CD14-positive monocyte (primary cell): ENCODE results near the gene KCTD21. TPM values are rescaled to one million over a fixed set of nuclear protein-coding genes. Genes with fewer than 3 reads are reported as not detected.

Source experiments
- DNase-seq, 3 donors: peaks; one replicate each; pipeline ENCODE4 v3.0.0-alpha.2; 2011 to 2022
- H2AFZ ChIP-seq: 2 replicates; pipeline ENCODE4 v1.6.0; 2012; ENCODE audit warnings: mild to moderate bottlenecking, low read depth, low read length, inconsistent platforms; ENCODE audit not compliant: insufficient read depth, poor library complexity, severe bottlenecking
- H3K27ac ChIP-seq, 2 donors: 1 replicate in 1 of 2; 2 replicates in 1 of 2; pipeline ENCODE4 v1.5.1; 2012 to 2013; ENCODE audit warnings: low read length in 2 of 2, control low read depth in 1 of 2, inconsistent platforms in 1 of 2, low read depth in 1 of 2, mild to moderate bottlenecking in 1 of 2
- H3K27me3 ChIP-seq, 2 donors: one replicate each; pipeline versions ENCODE4 v1.6.0 to v1.6.1; 2011 to 2013; ENCODE audit warnings: low read length in 2 of 2; ENCODE audit not compliant: control insufficient read depth in 2 of 2, insufficient read depth in 2 of 2
- H3K36me3 ChIP-seq, 2 donors: replicated peaks in 1 of 2; 1 replicate in 1 of 2; 2 replicates in 1 of 2; pipeline versions ENCODE4 v1.5.1 to v1.6.1; 2012 to 2013; ENCODE audit warnings: low read length in 2 of 2, control low read depth in 1 of 2, inconsistent platforms in 1 of 2, mild to moderate bottlenecking in 1 of 2; ENCODE audit not compliant: insufficient read depth in 2 of 2, control insufficient read depth in 1 of 2
- H3K4me1 ChIP-seq, 2 donors: 1 replicate in 1 of 2; 2 replicates in 1 of 2; pipeline versions ENCODE4 v1.5.1 to v1.6.1; 2012 to 2013; ENCODE audit warnings: low read length in 2 of 2, control low read depth in 1 of 2, inconsistent platforms in 1 of 2, mild to moderate bottlenecking in 1 of 2, moderate library complexity in 1 of 2; ENCODE audit not compliant: insufficient read depth in 2 of 2, control insufficient read depth in 1 of 2
- H3K4me2 ChIP-seq: replicated peaks from 2 replicates; pipeline ENCODE3; 2012; ENCODE audit warnings: low read length, moderate library complexity, mild to moderate bottlenecking; ENCODE audit not compliant: poor library complexity, severe bottlenecking; ENCODE audit errors: extremely low read depth
- H3K4me3 ChIP-seq, 3 experiments: fragments of 200-600 bp in 1 of 3; sonication (generic) in 1 of 3; replicated peaks in 1 of 3; 1 replicate in 2 of 3; 2 replicates in 1 of 3; pipeline ENCODE4 v1.5.1; 2011 to 2013; ENCODE audit warnings: low read length in 3 of 3, mild to moderate bottlenecking in 3 of 3, control low read depth in 2 of 3, low read depth in 2 of 3, inconsistent platforms in 1 of 3, moderate library complexity in 1 of 3
- H3K79me2 ChIP-seq: 2 replicates; pipeline ENCODE4 v1.6.0; 2012; ENCODE audit warnings: mild to moderate bottlenecking, control low read depth, inconsistent platforms, low read length, moderate library complexity; ENCODE audit not compliant: insufficient read depth
- H3K9ac ChIP-seq: 2 replicates; pipeline ENCODE4 v1.6.0; 2017; ENCODE audit warnings: low read length, mild to moderate bottlenecking; ENCODE audit not compliant: insufficient read depth, poor library complexity, severe bottlenecking
- H3K9me3 ChIP-seq, 2 donors: replicated peaks in 1 of 2; 1 replicate in 1 of 2; 2 replicates in 1 of 2; pipeline versions ENCODE4 v1.5.1 to v1.6.1; 2012 to 2013; ENCODE audit warnings: low read length in 2 of 2, control low read depth in 1 of 2; ENCODE audit not compliant: control insufficient read depth in 1 of 2, insufficient read depth in 1 of 2
- H4K20me1 ChIP-seq: 2 replicates; pipeline ENCODE4 v1.6.0; 2012; ENCODE audit warnings: mild to moderate bottlenecking, low read length, control low read depth, moderate library complexity; ENCODE audit not compliant: insufficient read depth
- H3K27ac Mint-ChIP-seq, 7 donors: one replicate each; pipeline ENCODE4 v1.8.0; 2020; ENCODE audit warnings: mild to moderate bottlenecking in 7 of 7, mixed read lengths in 7 of 7, moderate library complexity in 6 of 7, inconsistent platforms in 2 of 7
- H3K27me3 Mint-ChIP-seq, 3 donors: one replicate each; pipeline ENCODE4 v1.8.0; 2021 to 2022; ENCODE audit warnings: low read depth in 3 of 3, mild to moderate bottlenecking in 3 of 3, mixed read lengths in 3 of 3, moderate library complexity in 3 of 3, inconsistent platforms in 1 of 3
- H3K36me3 Mint-ChIP-seq, 2 donors: one replicate each; pipeline ENCODE4 v1.8.0; 2020; ENCODE audit warnings: mixed read lengths in 2 of 2, inconsistent platforms in 1 of 2, mild to moderate bottlenecking in 1 of 2
- H3K4me1 Mint-ChIP-seq: one replicate; pipeline ENCODE4 v1.8.0; 2020; ENCODE audit warnings: mild to moderate bottlenecking, mixed read lengths
- H3K4me3 Mint-ChIP-seq, 2 donors: one replicate each; pipeline ENCODE4 v1.8.0; 2020; ENCODE audit warnings: mild to moderate bottlenecking in 2 of 2, mixed read lengths in 2 of 2, moderate library complexity in 1 of 2
- H3K9me3 Mint-ChIP-seq, 7 donors: one replicate each; pipeline ENCODE4 v1.8.0; 2020 to 2022; ENCODE audit warnings: mixed read lengths in 7 of 7, mild to moderate bottlenecking in 6 of 7, moderate library complexity in 6 of 7, inconsistent platforms in 2 of 7
- WGBS: methylation state at CpG from one replicate; pipeline ENCODE4 v1.1.5; 2013; ENCODE audit warnings: missing lambda C conversion rate; ENCODE audit not compliant: insufficient coverage; 5-methylcytosine and 5-hydroxymethylcytosine counted together
- intact Hi-C, 2 donors: fragments of 100-400 bp; cut with micrococcal nuclease; formaldehyde crosslinking; loops; one replicate each; pipeline versions ENCODE4 v1.15.0 to v1.15.1; 2023
- polyA plus RNA-seq, 3 donors: library from polyadenylated mRNA; depleted of rRNA in 1 of 3; unstranded in 2 of 3; stranded (reverse) in 1 of 3; fragments of 300-500 nt in 2 of 3; fragments of >200 nt in 1 of 3; fragmentation: Illumina TruSeq in 2 of 3; gene quantifications; 1 replicate in 2 of 3; 2 replicates in 1 of 3; pipeline ENCODE4 v1.2.3, GENCODE V29; 2012 to 2021
- TF ChIP-seq, protein P1 (sequence below): fragments of 200-600 bp; IDR thresholded peaks from one replicate; pipeline ENCODE4 v1.8.0; 2022; ENCODE audit warnings: antibody characterized with exemption, mild to moderate bottlenecking

KCTD21 gene
- polyA plus RNA-seq, 3 donors, result 3.2 to 9.2 (median 5.2) TPM

DNA sequence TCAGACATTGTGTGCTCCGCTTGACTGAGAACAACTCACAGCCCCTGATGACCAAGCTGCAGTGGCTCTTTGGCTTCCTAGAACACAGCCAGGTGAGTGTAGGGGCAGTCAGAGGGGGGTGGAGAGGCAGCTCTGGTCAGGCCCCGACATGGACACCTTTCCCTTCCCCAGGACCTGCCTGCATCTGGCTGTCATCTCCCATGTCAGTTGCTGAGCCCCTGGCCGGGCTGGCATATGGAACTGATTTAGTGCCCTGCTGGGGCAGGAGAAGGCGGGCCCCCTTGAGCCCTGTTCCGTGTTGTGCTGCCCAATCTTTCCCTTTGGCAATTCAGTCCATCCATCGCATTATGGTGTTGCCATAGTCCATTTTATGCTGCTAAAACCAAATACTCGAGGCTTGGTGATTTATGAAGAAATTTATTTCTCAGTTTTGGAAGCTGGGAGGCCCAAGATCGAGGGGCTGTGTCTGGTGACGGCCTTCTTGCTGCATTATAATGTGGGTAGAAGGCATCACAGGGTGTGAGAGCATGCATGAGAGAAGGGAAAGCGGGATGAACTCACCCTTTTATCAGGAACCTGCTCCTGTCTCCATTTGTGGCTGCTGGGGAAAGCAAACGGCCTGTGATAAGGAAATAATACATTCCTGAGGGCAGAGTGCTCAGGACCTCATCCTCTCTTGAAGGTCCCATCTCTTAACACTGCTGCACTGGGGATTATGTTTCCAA lies 19.3 kb upstream of the KCTD21 start:
- H3K79me2 ChIP-seq, result no peaks in the 10 kb centered on the region
- H4K20me1 ChIP-seq, result peaks cover 3% of the 10 kb centered on the region
- peaks cover 8 to 55% of the 10 kb centered on the region in 2 donors for H3K36me3 ChIP-seq
- Mint-ChIP-seq H3K4me1 (peaks cover 6% of the 10 kb centered on the region), H3K27me3 (peaks cover 0 to 3% (median 3%) of the 10 kb centered on the region in 3 donors), H3K9me3 (peaks cover 0 to 3% (median 0%) of the 10 kb centered on the region in 7 donors), H3K4me3 (no peak overlapping the region), H3K27ac (peak overlapping the region in 3 of 7 donors; percentile 32 to 63 (median 60)), H3K36me3 (peaks cover 52 to 57% of the 10 kb centered on the region in 2 donors)
- no peak overlapping the region for H2AFZ ChIP-seq
- no peak overlapping the region for H3K9ac ChIP-seq
- TF ChIP-seq, protein P1, sequence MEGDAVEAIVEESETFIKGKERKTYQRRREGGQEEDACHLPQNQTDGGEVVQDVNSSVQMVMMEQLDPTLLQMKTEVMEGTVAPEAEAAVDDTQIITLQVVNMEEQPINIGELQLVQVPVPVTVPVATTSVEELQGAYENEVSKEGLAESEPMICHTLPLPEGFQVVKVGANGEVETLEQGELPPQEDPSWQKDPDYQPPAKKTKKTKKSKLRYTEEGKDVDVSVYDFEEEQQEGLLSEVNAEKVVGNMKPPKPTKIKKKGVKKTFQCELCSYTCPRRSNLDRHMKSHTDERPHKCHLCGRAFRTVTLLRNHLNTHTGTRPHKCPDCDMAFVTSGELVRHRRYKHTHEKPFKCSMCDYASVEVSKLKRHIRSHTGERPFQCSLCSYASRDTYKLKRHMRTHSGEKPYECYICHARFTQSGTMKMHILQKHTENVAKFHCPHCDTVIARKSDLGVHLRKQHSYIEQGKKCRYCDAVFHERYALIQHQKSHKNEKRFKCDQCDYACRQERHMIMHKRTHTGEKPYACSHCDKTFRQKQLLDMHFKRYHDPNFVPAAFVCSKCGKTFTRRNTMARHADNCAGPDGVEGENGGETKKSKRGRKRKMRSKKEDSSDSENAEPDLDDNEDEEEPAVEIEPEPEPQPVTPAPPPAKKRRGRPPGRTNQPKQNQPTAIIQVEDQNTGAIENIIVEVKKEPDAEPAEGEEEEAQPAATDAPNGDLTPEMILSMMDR, result no peak
- no peaks in the 10 kb centered on the region for H3K9me3 ChIP-seq
- no peak overlapping the region for H3K4me3 ChIP-seq
- WGBS, result 96% methylated on average over 8 of the region's 11 CpGs
- no peaks in the 10 kb centered on the region for H3K27me3 ChIP-seq
- intact Hi-C loops, result no loop called here
- H3K27ac ChIP-seq, result no peak overlapping the region
- H3K4me2 ChIP-seq, result no peak overlapping the region
- H3K4me1 ChIP-seq, result peaks cover 7 to 9% of the 10 kb centered on the region in 2 donors
- no peak for DNase-seq

DNA sequence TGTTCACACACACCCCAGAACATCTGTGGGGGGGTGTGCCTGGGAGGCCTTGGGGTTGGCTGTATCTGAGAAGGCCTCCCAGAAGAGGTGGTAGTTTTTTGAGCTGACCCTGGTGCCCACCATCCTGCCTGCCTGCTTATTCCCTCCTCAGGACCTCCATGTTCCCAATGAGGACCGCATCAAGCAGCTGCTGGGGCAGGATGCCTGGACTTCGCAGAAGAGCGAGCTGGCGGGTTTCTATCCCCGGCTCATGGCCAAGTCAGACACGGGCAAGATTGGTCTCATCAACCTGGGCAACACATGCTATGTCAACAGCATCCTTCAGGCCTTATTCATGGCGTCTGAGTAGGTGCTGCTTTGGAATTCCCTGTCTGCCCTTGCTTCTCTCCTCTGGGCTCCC lies 17.3 kb upstream of the KCTD21 start:
- no peak overlapping the region for H3K27ac ChIP-seq
- H3K4me2 ChIP-seq, result no peak overlapping the region
- TF ChIP-seq, protein P1, result no peak
- H2AFZ ChIP-seq, result no peak overlapping the region
- H4K20me1 ChIP-seq, result no peaks in the 10 kb centered on the region
- intact Hi-C loops, result no loop called here
- H3K27me3 Mint-ChIP-seq, result peaks cover 0 to 5% (median 2%) of the 10 kb centered on the region in 3 donors
- DNase-seq, result no peak
- peaks cover 10 to 70% of the 10 kb centered on the region in 2 donors for H3K36me3 ChIP-seq
- H3K36me3 Mint-ChIP-seq, result peaks cover 61 to 68% of the 10 kb centered on the region in 2 donors
- no peaks in the 10 kb centered on the region for H3K9me3 ChIP-seq
- no peak overlapping the region for H3K9ac ChIP-seq
- peaks cover 10 to 13% of the 10 kb centered on the region in 2 donors for H3K4me1 ChIP-seq
- peaks cover 0 to 3% (median 0%) of the 10 kb centered on the region in 7 donors for H3K9me3 Mint-ChIP-seq
- peaks cover 14% of the 10 kb centered on the region for H3K4me1 Mint-ChIP-seq
- no peak overlapping the region for H3K27ac Mint-ChIP-seq
- no peak overlapping the region for H3K4me3 Mint-ChIP-seq
- 93% methylated on average over 2 of the region's 7 CpGs for WGBS
- H3K4me3 ChIP-seq, result no peak overlapping the region
- no peaks in the 10 kb centered on the region for H3K79me2 ChIP-seq
- no peaks in the 10 kb centered on the region for H3K27me3 ChIP-seq
